Activated naive CD4-positive, alpha-beta T cell (primary cell): ENCODE data around the gene EVC2.
"Not testable (repeated sequence)": the region's sequence is repeated elsewhere in the genome, so short reads cannot be mapped to it uniquely, and the experiment has no call there.

Source experiments
- DNase-seq, 4 experiments: peaks; one replicate each; lab custom pipeline; 2025; lab: John Stamatoyannopoulos, UW

EVC2 gene

DNA sequence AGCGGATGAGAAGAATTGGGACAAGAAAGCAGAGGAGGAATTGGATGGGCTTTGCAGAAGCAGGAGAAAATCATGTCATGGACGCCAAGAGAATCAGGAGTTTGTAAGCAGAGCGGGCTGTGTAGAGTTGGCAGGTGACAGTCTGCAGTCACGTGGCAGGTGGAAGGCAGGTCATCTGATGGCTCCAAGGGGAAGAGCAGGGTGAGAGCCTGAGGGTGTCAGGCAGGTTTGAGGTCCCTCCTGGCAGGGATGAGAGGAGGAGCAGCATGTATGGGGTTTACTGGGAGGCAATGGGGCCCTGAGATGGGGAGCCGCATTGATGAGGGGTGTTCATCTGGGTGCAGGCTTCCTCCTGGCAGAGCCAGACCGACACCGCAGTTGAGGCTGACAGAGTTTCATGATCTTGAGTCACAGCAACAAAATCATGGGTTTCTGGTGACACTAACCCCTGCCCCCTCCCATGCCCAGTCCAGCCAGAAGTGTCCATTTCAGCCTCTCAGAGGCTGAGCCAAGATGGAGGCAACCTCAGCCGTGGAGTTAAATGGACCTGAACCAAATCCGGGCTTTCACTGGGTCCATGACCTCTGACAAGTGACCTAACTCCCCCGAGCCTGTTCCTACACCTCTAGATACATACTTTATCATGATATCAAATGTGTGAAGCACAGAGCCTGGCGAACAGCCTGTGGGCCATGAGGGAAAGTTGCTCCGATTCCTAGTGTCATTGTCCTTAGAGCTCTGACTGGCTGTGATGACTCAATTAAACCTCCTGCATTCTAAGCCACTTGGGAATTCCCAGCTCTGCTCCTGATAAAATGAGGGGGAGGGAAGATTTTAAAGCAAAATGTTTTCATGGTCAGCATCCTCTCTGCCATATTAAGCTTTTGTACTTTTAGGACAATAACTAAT is 38.7 kb upstream of the EVC2 start:
- no peak for DNase-seq

DNA sequence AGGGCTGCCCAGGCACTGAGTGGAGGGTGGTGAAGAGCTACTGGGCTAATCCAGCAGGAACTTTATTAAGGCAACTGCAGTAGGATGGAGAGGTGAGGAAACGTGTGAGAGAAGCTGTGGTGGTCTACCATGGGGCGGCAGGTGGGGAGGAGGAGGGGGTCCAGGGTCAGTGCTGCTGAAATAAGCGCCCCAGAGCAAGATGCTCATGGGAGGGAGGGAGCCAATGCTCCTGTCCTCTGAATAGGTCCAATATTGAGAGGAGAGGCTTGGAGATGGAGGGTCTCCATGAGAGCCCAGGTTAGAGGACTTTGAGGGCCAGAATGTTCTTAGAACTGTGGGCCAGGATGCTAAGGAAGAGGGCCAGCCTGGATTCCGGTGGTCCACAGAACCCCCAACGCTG is 37.9 kb upstream of the EVC2 start:
- DNase-seq: no peak

DNA sequence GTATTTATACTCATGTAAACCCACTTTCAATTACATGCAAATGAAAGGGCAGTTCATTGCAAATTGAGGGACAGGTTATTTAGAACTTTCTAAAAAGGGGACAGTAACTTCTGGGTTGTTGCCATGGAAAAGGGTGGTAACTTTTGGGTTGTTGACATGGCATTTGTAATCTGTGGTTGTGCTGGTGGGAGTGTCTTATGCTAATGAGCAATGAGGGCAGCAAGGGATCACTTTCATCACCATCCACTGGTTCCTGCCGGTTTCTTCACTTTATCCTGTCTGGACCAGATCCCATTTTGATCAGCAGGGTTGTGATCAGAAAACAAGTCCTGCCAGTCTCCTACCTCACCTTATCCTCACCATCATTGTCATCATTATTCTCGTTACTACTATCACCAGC is 34.6 kb upstream of the EVC2 start:
- no peak for DNase-seq

DNA sequence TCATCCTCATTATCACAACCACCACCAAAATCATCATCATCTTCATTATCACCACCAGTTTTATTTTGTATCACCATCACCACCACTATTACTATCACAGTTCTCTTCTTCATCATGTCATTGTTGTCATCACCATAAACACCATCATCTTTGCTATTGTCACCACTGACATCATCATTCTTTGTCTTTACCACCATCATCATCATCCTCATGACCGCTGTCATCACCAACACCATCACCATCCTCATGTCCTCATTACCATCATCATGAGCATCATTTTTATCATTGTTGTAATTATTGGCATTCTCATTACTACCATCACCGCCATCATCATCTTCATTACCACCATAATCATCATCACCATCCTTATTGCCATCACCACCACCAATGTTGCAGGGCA is 34.0 kb upstream of the EVC2 start:
- no peak for DNase-seq

DNA sequence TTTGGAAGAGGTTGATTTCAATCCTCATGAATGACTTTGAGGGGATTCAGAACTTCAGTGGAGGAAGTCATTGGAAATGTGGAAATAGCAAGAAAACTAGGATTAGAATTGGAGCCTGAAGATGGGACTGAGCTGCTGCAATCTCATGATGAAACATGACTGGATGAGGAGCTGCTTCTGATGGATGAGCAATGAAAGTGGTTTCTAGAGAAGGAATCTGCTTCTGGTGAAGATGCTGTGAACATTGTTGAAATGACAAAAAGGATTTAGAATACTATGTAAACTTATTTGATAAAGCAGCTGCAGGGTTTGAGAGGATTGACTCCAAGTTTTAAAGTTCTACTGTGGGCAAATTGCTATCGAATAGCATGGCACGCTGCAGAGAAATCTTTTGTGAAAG is 29.7 kb upstream of the EVC2 start:
- no peak for DNase-seq

DNA sequence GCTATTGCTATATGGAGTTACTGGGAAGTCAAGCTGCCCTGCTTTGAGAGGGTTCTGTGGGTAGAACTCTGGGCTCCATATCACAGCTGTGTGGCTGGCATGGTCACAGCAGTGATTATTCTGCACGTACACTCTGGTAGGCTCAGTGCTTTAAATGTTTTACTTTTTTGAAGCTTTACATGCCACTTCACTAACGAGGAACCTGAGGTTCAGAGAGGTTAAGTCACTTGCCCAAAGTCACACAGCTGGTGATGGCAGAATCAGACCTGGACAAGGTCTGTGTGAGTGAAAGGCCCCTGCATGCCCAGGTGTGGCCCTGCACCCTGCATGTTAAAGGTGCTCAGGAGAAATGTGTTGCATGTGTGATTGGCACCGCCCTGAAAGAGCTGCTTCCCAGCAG is 27.1 kb upstream of the EVC2 start:
- DNase-seq: no peak

DNA sequence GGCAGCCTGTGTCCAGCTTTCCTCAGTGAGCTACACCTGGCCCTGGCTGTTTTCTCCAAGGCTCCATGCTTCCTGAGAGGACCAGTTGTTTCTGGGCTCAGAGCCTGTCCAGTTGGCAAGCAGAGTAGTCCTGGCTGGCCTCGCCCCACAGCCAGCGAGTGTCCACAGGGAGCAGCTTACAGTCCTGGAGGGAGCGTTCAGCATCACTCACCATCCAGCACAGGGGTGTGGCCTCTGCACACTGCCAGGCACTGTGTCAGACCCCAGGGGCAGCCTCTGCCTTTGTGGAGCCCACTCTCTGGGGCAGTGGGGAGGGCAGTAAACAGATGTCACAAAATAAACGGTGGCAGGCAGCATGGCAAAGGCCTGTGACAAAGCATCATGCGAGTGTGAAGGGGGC is 26.5 kb upstream of the EVC2 start:
- DNase-seq: no peak

DNA sequence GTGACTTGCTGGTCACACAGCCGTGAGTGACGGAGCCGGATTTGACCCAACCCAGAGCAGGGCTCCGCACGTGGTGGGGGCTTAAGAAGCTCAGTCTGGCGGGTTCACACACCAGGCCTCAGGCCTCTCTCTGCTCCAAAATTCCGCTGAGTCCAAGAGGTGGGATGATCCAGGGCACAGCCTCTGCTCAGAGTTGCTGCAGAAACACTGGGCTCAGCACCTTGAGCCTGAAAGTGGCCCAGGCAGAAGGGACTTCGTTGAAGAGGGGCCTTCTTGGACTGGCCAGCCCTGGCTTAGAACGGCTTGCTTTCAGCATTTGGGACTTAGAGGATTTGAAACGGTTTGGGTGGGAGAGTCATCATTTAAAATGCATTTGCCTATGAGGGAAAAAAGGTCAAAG is 23.8 kb upstream of the EVC2 start:
- DNase-seq: no peak

DNA sequence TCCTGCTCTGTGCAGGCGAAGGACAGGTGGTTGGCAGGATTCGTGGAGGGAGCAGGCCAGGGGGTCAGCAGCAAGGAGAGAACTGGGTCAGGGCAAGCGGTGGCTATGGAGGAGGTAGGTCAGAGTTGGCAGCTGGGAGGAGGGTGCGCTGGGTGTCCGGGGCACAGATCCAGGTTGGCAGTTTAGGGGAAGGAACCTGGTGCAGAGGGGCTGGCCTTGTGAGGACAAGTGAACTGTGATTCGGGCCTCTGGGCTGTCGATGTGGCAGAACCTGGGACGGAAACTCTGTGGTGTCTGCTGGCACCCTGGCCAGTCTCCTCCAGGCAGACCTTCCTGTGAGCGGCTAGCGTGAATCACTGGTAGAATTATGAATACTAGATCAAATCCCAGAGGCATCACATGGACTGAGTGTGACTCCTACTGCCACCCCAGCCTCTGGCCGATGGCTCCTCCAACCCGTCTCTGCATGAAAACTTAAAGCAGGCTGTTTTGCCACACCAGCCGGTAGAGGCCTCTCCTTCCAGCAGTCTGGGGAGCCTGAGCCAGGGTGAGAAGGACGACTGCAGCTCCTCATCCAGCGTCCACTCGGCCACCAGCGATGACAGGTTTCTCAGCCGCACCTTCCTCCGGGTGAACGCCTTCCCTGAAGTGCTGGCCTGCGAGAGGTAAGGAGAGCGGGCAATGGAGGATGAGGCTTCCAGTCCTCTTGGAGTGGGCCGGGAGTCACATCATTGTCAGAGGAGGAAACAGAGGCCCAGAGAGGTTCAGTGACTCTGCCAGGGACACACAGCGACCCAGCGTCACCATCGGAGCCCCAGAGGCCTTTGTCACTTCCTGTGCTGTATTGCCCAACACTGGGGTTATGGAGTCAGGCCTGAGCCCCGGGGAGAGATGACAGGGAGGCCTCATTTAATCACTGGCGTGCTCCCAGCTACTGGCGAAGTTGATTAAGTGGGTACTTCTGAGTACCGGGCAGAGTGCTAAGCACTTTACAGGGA is 22.9 kb upstream of the EVC2 start:
- DNase-seq: no peak

DNA sequence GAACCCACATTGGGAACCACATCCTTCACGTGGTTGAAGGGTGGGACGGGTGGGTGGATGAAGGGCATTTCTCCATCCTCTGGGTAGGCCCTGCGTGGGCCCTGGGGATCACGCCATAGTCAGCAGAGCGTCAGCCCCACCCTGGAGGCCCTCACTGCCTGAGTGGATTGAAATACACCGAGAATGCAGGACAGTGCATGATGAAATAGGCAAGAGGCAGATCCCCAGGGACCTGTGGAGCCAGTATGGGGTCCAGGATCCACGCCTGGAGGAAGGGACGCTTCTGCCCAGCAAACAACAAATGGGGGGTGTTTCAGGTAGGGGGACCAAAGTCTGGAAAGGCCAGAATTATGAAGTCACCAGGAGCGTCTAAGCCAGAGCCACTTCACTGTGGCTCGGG is 22.1 kb upstream of the EVC2 start:
- no peak for DNase-seq

DNA sequence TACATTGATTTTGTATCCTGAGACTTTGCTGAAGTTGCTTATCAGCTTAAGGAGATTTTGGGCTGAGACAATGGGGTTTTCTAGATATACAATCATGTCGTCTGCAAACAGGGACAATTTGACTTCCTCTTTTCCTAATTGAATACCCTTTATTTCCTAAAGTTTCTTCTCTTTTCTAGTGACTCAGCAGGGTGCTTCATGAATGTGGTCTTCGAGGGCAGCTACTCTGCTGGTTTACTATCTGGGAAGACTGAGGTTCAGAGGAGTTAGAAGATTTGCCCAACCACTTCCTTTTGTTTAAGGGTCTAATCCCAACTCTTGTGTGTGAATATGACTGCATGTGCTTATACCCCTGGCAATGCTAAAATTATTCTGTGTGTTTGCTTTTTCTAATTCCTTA is 20.1 kb upstream of the EVC2 start:
- DNase-seq: not testable (repeated sequence)

DNA sequence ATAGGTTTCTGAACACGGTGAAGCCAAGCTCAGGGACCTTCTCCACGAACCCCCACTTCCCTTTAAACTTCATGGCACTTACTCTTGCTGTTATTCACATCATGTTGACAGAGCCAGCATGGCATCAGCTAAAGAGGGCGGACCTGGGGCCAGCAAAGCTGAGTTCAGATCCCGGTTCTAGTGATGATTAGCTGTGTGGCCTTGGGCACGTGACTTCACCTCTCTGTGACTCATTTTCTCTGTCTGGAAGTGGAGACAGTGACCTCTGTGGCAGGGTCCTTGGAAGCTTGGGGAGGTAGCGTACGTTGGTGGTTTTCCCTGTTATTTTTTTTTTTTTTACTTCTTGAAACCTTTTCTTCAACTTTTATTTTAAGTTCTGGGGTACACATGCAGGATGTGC is 16.0 kb upstream of the EVC2 start:
- no peak for DNase-seq

DNA sequence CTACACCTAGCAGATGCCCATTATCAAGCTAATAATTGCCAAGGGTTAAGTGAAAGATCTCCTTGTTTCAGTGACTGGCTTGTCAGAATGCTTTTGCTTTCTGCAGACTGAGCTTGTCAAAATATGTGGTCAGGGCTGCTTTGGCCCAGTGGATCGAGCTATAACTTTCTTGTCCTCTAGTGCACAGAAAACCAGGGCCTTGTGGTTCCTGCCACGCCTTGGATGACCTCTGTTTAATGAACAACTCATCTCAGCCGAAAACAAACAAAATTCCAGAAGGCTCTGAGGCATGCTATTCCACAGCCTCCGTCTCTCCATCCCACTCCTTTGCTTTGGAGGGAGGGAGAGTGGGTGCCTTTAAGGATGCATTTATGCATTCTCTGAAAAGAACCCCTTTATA is 14.0 kb upstream of the EVC2 start:
- DNase-seq: no peak

DNA sequence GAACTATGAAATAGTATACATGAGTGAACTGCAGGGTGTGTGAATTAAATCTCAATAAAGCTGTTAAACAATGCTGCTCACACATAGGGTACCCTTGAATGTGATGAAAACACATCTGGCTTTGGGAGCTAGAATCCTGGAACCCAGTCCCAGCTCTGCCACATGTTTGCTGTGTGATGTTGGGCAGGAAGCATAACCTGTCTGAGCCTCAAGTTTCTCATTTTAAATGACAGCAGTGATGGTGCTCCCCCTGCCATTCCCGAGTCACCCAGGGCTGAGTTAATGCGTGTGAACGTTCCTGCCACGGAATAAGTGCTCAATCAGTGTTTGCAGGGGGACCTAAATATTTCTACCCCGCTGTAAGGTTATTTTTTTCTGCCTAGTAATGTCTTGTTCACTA is 13.6 kb upstream of the EVC2 start:
- no peak for DNase-seq

DNA sequence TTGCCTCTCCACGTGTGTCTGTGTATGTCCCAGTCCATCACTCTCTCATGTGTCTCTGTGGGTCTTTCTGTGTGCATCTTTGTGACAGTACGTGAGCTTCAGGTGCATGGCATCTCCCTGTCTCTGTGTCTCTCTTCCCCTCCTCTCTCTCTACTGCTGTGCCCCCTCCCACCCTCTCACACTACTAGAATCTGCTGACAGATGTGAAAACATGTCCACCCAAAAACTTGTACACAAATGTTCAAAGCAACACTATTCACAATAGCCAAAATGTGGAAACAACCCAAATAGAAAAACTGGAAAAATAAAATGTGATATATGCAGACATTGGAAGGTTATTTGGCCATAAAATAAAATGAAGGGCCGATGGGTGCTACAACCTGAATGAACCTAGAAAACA is 12.6 kb upstream of the EVC2 start:
- DNase-seq: no peak

DNA sequence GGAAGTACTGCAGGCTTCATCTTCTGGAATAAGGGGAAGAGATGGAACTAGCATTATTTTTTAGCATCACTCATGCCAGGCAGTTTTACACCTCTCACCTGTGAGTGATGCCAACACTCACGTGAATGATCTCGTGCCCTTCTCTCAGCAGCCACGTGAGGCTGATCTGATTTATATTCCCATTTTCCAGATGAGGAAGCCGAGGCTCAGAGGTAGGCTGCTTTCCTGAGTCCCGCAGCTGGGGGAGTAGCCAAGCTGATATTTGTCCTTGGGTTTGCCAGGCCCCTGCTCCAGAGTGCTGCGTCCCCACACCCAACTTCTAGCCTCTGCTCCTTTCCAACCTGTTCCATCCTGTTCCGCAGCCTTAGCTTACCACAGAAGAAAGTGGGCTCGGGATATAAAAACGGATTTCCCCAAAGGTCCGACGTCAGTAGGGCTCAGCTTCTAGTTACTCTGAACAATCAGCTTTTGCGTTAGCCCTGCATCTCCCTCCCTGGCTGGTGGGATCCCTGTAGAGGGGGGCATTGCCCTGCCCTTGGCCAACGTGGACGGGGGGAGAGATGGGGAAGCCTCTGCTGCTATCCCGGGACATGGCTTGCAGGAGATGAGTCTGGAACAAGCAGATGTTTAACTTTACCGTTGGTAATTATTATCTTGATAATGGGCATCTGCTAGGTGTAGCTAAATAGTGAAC is 11.9 kb upstream of the EVC2 start:
- DNase-seq: no peak

DNA sequence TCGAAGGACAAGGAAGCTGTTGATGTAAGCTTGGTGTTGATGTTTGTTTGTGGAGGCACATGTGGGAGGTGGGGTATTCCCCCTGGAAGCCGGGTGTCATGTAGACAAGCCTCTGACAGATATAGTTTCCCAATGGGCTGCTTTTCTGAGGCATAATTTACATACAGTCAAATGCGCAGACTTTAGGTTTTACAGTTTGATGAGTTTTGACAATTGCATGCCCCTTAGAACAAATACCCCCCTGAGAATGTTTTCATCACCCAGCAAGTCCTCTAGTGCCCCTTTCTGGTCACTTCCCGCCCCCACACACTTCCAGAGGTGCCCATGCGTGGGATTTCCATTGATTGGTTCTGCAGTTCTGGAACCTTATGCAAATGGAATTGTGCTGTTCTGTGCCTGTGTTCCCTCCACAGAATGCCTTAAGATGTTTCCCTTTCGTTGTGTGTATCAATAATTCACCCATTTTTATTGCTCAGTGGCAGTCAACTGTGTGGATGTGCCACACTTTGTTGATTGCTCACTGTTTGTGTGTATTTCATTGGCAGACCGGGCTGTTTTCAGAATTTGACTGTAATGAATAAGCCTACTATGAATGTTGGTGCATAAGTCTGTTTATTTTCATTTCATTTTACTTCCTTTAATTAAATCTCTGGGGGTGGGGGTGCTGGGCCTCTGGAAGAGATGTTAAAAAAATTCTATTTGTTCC is 11.1 kb upstream of the EVC2 start:
- no peak for DNase-seq

DNA sequence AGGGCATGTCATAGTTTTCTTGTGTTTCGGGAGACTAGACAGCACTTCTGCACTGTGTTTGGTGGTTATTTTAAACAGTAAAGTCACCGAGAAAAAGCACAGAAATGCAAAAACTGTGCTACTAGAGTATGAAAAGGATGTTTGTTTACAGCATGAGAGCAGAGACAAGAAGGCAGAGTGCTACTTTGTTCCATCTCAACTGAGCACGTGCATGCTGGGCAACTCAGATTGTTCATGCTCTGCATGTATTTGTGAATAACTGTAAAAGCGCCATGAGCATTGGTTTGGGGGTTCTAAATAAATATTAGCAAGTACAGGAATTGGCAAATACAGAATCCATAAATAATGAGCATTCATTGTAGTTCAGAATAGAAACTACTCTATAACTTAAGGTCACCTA is 10.1 kb upstream of the EVC2 start:
- DNase-seq: no peak

DNA sequence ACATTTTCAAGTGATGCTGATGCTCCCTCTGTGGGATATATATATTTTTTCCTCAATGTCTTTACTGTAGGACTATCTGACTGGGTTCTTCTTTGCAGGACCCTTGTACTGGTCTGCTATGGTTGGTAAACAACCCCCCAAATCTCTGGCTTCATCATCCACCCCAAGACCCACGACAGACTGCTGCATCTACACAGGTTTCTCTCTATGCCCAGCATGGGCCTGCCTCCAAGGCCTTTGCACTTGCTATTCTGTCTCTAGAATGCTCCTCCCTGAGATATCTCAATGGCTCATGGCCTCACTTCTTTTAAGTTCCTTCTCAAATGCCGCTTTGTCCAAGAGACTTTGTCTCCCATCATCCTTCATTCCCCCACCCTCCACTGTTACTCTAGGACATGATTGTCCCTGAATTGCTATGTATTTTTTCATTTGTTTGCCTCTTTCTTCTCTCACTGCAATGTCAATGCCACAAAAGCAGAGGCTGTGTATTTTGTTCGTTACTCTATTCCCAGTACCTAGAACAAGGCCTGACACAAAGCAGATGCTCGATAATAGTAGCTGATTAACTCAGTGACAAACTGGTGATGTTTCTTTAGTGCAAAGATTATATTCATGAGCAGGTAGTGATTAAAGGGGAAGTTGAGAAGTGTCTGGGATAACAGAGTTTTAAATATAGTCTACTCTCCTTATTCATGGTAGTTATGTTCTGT is 9.2 kb upstream of the EVC2 start:
- no peak for DNase-seq

DNA sequence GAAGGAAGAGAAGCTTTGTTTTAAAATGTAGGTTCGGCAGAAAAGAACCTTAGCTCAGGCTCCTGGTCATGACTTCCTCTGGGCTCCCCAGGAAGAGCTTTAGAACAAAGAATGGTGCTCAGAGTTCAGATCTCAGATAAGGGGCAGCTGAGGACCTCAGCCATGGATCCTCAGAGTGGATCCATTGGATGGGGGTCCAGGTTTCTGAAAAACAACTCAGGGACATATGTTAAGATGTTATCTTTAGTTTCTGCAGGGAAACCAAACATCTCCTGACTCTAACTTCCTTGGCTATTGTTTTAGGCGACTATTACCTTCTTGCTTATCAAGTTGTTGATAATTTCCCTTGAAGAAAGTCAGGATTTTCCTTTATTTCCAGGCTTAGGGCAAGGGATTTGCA is 8.0 kb upstream of the EVC2 start:
- no peak for DNase-seq

DNA sequence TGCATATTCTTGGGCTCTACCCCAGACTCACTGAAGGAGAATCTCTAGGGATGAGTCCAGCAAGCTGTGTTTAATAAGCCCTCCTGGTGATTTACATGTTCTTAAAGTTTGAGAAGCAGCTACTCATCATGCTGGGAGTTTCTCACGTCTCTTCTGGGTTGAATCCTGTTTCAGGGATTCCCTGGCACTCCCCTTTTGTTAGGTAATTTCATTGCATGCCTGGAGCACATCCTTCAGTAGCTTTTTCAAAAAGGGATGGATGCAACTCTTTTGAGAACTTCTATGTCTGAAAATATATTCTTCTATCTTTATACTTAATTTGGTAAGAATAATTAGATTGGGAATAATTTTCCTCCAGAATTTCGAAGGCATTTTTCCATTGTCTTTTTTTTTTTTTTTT is 7.0 kb upstream of the EVC2 start:
- DNase-seq: no peak
